Measurements from ENCODE around the gene ELOVL7. TPM values are rescaled to one million over a fixed set of nuclear protein-coding genes. Genes with fewer than 3 reads are reported as not detected.

The ELOVL7 gene
- total RNA-seq, 3 donors from 2014 or later = 8.9 to 33.7 (median 15.9) TPM

DNA sequence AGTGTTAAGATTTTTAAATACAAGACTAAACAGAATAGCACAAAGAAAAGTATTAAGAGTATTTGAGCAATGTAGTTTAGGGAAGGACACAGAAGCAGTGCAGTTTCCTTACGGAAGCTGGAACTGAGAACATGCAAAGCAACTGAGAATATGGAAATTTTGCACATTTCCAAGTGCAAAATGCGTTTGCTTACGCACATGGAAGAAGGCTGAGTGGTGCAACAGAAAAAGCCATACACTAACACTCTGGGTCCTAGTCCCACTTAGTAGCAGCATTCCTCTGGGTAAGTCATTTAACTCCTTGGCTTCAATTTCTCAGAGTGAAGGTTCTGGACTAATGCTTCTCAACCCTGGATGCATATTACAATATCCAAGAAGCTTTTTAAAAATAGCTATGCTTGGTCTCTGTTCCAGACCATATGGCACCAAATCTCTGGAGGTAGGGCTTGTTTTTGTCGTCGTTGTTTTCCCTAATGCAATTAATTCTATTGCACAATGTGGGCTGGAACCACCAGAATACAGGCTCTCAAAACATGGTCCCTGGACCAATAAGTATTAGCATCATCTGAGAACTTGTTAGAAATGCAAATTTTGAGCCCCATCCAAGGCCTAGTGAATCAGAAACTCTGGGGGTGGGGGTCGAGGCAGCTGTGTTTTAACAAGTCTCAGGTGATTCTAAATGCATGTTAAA is 78.9 kb downstream of the ELOVL7 start:
- no peak for ATAC-seq
- no peak for DNase-seq
- TF ChIP-seq, protein P1, sequence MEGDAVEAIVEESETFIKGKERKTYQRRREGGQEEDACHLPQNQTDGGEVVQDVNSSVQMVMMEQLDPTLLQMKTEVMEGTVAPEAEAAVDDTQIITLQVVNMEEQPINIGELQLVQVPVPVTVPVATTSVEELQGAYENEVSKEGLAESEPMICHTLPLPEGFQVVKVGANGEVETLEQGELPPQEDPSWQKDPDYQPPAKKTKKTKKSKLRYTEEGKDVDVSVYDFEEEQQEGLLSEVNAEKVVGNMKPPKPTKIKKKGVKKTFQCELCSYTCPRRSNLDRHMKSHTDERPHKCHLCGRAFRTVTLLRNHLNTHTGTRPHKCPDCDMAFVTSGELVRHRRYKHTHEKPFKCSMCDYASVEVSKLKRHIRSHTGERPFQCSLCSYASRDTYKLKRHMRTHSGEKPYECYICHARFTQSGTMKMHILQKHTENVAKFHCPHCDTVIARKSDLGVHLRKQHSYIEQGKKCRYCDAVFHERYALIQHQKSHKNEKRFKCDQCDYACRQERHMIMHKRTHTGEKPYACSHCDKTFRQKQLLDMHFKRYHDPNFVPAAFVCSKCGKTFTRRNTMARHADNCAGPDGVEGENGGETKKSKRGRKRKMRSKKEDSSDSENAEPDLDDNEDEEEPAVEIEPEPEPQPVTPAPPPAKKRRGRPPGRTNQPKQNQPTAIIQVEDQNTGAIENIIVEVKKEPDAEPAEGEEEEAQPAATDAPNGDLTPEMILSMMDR (IDR thresholded peaks at IDR 0.05) = no peak
- Histone ChIP-seq H3K4me3 (no peak overlapping the region), H3K36me3 (ENCODE audit: low read depth) (no peaks in the 10 kb centered on the region), H3K9me3 (no peaks in the 10 kb centered on the region), H3K4me1 (ENCODE audit: low read depth) (no peaks in the 10 kb centered on the region)
- intact Hi-C loops (cut with DNase I, micrococcal nuclease) = no loop called here

DNA sequence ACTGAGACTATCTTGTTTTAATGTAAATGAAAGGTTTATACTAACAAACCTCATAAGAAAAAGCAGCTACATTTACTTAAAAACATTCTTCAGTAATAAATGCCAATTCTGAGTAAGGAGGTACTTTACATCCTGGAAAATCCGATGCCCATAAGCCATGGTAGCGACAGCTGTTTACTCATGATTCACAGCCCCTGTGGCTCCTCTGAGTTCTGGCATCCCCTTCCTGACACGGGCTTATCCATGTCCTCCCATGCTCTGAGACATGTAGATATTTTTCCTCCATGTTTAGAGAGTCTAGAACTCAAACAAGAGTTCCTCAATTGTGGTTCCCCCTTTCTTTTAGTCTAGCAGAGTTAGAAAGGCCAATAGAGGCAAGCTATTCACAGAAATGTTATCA is 81.0 kb downstream of the ELOVL7 start:
- no peak for ATAC-seq
- intact Hi-C loops (cut with DNase I, micrococcal nuclease) = no loop called here
- TF ChIP-seq, protein P1 (IDR thresholded peaks at IDR 0.05) = no peak

DNA sequence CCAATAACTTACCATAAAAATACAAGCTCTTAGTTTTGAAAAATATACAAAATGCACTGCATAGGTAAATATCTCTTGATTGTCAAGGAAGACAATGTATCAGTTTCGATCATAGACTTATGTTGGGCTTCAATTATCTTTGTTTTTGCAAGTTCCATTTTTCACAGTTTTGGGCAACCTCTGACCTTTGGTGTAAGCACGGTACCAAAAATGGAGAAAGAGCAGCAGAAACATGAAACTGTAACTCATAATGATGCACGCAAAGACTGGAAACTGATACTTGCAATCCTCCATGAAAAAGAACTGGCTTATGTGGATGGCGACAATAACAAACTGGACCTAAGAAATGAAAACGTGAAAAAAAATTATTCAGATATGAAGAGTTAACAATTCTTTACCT is 89.6 kb downstream of the ELOVL7 start:
- H3K9me3 ChIP-seq = no peaks in the 10 kb centered on the region

More for the DNA sequence above, 81.0 kb downstream of the ELOVL7 start:
- Histone ChIP-seq H3K4me1 (ENCODE audit: low read depth) (no peaks in the 10 kb centered on the region), H3K9me3 (no peaks in the 10 kb centered on the region), H3K36me3 (ENCODE audit: low read depth) (no peaks in the 10 kb centered on the region), H3K4me3 (no peak overlapping the region)
- no peak for DNase-seq

DNA sequence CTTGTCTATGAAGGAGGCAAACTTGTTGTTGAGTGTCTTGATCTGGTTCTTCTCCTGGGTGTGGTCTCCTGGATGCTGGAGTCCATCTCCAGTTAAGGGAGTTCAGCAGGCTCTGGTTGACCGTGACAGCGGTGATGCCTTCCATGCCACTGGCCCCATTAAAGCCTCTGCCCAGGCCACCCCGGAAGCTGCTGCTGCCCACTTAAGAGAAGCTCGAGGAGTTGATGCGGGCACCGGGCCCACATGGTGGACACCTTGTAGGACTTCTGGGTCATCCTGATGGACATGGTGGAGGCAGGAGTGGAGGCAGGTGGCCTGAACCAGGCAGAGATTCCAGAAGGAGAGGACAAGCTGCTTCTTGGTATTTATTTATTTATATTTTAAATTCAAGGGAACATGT is 99.4 kb downstream of the ELOVL7 start:
- H3K4me3 ChIP-seq = no peak overlapping the region
- no peak for DNase-seq
- no peaks in the 10 kb centered on the region for H3K4me1 ChIP-seq (ENCODE audit: low read depth)
- intact Hi-C loops (cut with DNase I, micrococcal nuclease) = no loop called here
- TF ChIP-seq, protein P1 (IDR thresholded peaks at IDR 0.05) = no peak
- H3K36me3 ChIP-seq (ENCODE audit: low read depth) = no peaks in the 10 kb centered on the region
- no peaks in the 10 kb centered on the region for H3K9me3 ChIP-seq
- no peak for ATAC-seq

More for the DNA sequence above, 89.6 kb downstream of the ELOVL7 start:
- ATAC-seq (no peak), DNase-seq (no peak)
- intact Hi-C loops (cut with DNase I, micrococcal nuclease) = no loop called here
- TF ChIP-seq, protein P1 (IDR thresholded peaks at IDR 0.05) = no peak
- Histone ChIP-seq H3K4me3 (no peak overlapping the region), H3K4me1 (ENCODE audit: low read depth) (no peaks in the 10 kb centered on the region), H3K36me3 (ENCODE audit: low read depth) (no peaks in the 10 kb centered on the region)

DNA sequence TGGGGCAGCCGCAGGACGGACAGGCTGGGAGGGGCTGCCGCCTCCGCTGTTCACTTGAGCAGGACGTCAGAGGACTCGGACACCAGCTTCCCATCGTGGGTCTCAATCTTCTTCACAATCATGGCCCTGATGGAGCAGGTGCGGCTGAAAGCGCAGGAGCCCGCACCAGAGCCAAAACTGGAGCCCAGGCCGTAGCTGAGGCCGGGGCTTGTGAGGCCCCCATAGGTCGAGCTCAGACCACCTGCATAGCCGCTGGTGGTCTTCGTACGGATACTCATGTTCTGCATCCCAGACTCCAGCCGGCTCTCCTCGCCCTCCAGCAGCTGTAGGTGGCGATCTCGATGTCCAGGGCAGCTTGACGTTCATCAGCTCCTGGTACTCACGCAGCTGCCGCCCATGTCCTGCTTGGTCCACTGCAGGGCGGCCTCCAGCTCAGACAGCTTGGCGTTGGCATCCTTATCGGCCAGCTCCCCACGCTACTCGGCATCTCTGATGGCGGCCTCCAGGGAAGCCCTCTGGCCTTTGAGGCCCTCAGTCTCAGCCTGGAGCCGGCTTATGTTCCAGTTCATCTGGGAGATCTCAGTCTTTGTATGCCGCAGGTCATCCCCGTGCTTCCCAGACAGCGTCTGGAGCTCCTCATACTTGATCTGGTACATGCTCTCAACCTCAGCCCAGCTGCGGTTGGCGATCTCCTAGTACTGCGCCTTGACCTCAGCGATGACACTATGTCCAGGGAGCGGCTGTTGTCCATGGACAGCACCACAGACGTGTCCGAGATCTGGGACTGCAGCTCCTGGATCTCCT is 100.4 kb downstream of the ELOVL7 start:
- Histone ChIP-seq H3K4me3 (no peak overlapping the region), H3K4me1 (ENCODE audit: low read depth) (no peaks in the 10 kb centered on the region), H3K36me3 (ENCODE audit: low read depth) (no peaks in the 10 kb centered on the region), H3K9me3 (no peaks in the 10 kb centered on the region)
- DNase-seq = no peak
- no peak for ATAC-seq
- TF ChIP-seq, protein P1 (IDR thresholded peaks at IDR 0.05) = no peak
- intact Hi-C loops (cut with DNase I, micrococcal nuclease) = no loop called here
